ENCODE results near the gene NFASC. TPM values are rescaled to one million over a fixed set of nuclear protein-coding genes. Genes with fewer than 3 reads are reported as not detected.

NFASC gene
- total RNA-seq, 1 experiment from 2014 or later: not detected

DNA sequence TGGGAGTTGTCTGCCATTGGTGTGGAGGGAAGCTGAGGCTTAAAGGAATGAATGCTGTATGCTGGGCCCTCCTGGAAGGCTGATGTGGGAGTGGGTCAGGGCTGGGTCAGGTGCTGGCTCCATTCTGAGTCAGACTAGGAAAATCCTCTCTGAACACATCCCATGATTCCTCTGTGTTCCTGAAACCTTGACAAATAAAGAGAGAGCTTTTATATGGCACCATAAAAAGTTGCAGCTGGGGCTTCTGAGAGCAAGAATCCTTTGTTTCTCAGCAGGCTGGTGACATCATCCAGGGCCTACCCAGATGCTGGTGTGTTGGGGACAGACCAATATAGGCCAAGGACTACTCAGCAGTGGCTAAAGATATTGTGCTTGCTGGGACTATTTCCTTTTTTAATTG, 27.8 kb upstream of the NFASC start:
- BruUV-seq (replicated peaks): no TSS peak
- Mint-ChIP-seq H3K4me1 (ENCODE audit: low read depth, unreplicated experiment) (no peaks in the 10 kb centered on the region), H3K9me3 (ENCODE audit: low read depth, unreplicated experiment) (no peaks in the 10 kb centered on the region), H3K27me3 (ENCODE audit: unreplicated experiment) (peaks cover 100% of the 10 kb centered on the region), H3K36me3 (ENCODE audit: insufficient read depth, unreplicated experiment) (no peaks in the 10 kb centered on the region), H3K27ac (ENCODE audit: unreplicated experiment) (no peak overlapping the region), H3K4me3 (ENCODE audit: low read depth, unreplicated experiment) (no peak overlapping the region)
- CTCF ChIA-PET: no interaction called here
- intact Hi-C loops (cut with micrococcal nuclease; ENCODE audit: unreplicated experiment): no loop called here
- DNase-seq: no peak
- TF ChIP-seq, protein P1, sequence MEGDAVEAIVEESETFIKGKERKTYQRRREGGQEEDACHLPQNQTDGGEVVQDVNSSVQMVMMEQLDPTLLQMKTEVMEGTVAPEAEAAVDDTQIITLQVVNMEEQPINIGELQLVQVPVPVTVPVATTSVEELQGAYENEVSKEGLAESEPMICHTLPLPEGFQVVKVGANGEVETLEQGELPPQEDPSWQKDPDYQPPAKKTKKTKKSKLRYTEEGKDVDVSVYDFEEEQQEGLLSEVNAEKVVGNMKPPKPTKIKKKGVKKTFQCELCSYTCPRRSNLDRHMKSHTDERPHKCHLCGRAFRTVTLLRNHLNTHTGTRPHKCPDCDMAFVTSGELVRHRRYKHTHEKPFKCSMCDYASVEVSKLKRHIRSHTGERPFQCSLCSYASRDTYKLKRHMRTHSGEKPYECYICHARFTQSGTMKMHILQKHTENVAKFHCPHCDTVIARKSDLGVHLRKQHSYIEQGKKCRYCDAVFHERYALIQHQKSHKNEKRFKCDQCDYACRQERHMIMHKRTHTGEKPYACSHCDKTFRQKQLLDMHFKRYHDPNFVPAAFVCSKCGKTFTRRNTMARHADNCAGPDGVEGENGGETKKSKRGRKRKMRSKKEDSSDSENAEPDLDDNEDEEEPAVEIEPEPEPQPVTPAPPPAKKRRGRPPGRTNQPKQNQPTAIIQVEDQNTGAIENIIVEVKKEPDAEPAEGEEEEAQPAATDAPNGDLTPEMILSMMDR (IDR thresholded peaks at IDR 0.05; ENCODE audit: unreplicated experiment): no peak

DNA sequence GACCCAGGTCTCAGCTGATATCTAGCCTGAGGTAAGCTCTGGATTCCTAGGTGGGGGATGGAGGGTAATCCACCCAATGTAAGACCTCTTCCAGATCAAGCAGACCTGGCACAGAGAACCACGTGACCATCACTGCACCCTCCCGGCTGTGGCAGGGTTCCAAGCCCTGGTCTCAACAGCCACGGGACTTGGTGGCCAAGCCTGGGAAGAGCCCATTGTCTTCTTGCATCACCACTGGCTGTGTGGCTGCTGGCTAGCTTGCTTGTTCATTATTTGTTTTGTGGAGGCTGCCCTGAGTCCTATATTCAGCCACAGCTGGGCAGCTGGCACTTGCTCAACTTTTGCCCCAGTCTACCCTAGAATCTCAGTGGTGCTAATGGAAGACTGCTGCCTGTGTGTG, 24.1 kb upstream of the NFASC start:
- Mint-ChIP-seq H3K36me3 (ENCODE audit: insufficient read depth, unreplicated experiment) (no peaks in the 10 kb centered on the region), H3K9me3 (ENCODE audit: low read depth, unreplicated experiment) (no peaks in the 10 kb centered on the region), H3K4me1 (ENCODE audit: low read depth, unreplicated experiment) (no peaks in the 10 kb centered on the region), H3K4me3 (ENCODE audit: low read depth, unreplicated experiment) (no peak overlapping the region), H3K27me3 (ENCODE audit: unreplicated experiment) (peaks cover 98% of the 10 kb centered on the region), H3K27ac (ENCODE audit: unreplicated experiment) (no peak overlapping the region)
- TF ChIP-seq, protein P1 (IDR thresholded peaks at IDR 0.05; ENCODE audit: unreplicated experiment): no peak
- no TSS peak for BruUV-seq (replicated peaks)
- intact Hi-C loops (cut with micrococcal nuclease; ENCODE audit: unreplicated experiment): no loop called here
- no peak for DNase-seq
- CTCF ChIA-PET: interaction anchor here (0.7 kb wide), 1 partner anchor 121 kb away, joined by 3 read pairs; no protein-coding TSS in a partner anchor

DNA sequence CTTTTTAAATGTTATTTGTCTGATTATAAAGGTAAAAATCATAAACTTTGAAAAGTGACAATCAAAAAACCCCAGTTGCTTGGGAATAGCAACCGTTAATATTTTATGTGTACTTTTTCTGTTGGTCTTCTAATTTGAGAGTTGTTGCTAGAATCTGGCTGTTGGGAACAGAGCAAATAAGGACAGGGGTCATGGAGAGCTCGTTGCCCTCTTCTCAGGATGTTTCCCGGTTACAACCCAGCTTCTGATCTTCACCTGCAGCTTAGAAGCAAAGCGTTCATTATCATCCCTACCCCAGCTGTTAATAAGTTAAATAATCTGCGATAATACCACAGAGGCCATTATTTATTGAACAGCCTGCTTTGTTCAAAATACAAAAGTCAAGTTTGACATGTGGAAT, 22.1 kb upstream of the NFASC start:
- no peak overlapping the region for H3K4me3 Mint-ChIP-seq (ENCODE audit: low read depth, unreplicated experiment)
- intact Hi-C loops (cut with micrococcal nuclease; ENCODE audit: unreplicated experiment): no loop called here
- DNase-seq: no peak

DNA sequence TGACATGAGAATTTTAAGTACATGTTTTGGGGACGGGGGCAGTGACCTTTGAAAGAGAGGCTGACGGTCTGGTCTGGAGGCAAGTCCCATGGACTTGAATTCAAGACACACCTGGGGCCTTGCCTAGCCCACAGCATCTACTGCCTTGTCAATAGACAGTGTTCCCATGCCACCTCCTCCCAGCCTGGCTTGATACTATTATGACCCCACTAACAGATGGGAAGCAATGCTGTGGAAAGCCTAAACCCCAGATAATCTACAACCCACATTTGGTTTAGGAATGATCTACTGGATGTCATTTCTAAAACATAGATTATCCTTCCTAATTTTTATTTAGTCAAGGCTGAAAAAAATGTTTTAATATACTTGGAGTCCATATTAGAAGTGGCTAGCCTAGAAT, 17.8 kb upstream of the NFASC start:
- no peaks in the 10 kb centered on the region for H3K36me3 Mint-ChIP-seq (ENCODE audit: insufficient read depth, unreplicated experiment)
- no peak overlapping the region for H3K27ac Mint-ChIP-seq (ENCODE audit: unreplicated experiment)
- TF ChIP-seq, protein P1 (IDR thresholded peaks at IDR 0.05; ENCODE audit: unreplicated experiment): no peak
- no peak for DNase-seq
- H3K27me3 Mint-ChIP-seq (ENCODE audit: unreplicated experiment): peaks cover 98% of the 10 kb centered on the region
- BruUV-seq (replicated peaks): no TSS peak
- no peaks in the 10 kb centered on the region for H3K9me3 Mint-ChIP-seq (ENCODE audit: low read depth, unreplicated experiment)
- CTCF ChIA-PET: no interaction called here
- no peak overlapping the region for H3K4me3 Mint-ChIP-seq (ENCODE audit: low read depth, unreplicated experiment)
- H3K4me1 Mint-ChIP-seq (ENCODE audit: low read depth, unreplicated experiment): no peaks in the 10 kb centered on the region
- intact Hi-C loops (cut with micrococcal nuclease; ENCODE audit: unreplicated experiment): no loop called here

More for the DNA sequence above, 22.1 kb upstream of the NFASC start:
- Mint-ChIP-seq H3K36me3 (ENCODE audit: insufficient read depth, unreplicated experiment) (no peaks in the 10 kb centered on the region), H3K27ac (ENCODE audit: unreplicated experiment) (no peak overlapping the region), H3K27me3 (ENCODE audit: unreplicated experiment) (peaks cover 98% of the 10 kb centered on the region), H3K4me1 (ENCODE audit: low read depth, unreplicated experiment) (no peaks in the 10 kb centered on the region), H3K9me3 (ENCODE audit: low read depth, unreplicated experiment) (no peaks in the 10 kb centered on the region)
- CTCF ChIA-PET: interaction anchor here (0.6 kb wide), 1 partner anchor 354 kb away, joined by 3 read pairs; no protein-coding TSS in a partner anchor
- BruUV-seq (replicated peaks): no TSS peak
- TF ChIP-seq, protein P1 (IDR thresholded peaks at IDR 0.05; ENCODE audit: unreplicated experiment): no peak

All from Calu3 (cell line).